ENCODE measurements around the gene USH2A.

USH2A gene

DNA sequence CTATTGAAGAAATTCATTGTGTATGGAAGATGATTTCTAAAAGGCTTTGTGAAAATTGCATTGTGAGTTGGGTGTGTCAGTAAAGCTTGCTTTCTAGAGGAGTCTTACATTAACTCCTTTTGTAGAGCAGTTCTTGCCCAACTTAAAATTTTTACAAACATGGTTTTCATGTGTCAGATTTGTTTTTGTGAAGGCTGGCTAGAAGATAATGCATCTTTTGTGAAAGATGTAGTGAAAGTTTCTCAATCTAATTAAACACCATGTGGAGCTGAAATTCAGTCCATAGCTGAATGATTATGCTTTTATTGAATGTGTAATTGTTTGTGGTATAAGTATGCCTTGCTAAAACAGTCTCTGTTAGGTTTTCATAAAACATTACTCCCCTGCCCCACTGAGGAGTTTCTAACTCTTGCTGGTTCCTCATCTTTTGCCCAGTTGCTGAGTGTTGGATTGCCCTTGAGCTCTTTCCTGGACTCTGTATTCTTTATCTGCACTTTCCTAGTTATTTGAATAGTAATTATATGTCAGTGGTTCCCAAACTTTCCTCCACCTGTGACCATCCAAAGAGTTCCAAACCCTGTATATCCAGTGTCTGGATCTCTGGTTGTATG lies 818.1 kb downstream of the USH2A start:
- H3K27me3 Mint-ChIP-seq: no peaks in the 10 kb centered on the region
- no peak for DNase-seq
- H3K4me1 Mint-ChIP-seq (ENCODE audit: low read depth): no peaks in the 10 kb centered on the region
- peaks cover 3% of the 10 kb centered on the region for H3K36me3 Mint-ChIP-seq (ENCODE audit: low read depth)
- no peak overlapping the region for H3K4me3 Mint-ChIP-seq
- no peak overlapping the region for H3K27ac Mint-ChIP-seq
- no peaks in the 10 kb centered on the region for H3K9me3 Mint-ChIP-seq

DNA sequence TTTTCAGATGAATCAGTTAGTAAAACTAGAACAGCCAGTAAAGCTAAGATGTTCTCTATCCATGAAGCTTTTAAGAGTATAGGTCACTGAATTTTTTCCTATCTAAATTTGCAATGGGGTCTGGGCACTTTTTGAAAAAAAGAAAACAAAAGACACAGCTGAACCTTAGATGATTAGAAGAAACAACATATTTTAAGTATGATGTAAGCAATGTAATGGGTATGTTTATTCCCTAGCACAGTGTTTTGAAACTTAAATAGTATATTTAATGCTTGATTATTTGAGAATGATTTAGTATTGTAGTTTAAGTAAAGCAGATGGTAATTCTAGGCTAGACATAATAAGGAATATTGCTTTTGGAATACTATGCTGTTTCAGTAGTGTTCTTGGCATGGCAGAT lies 819.9 kb downstream of the USH2A start:
- no peak overlapping the region for H3K27ac Mint-ChIP-seq
- H3K9me3 Mint-ChIP-seq: no peaks in the 10 kb centered on the region

DNA sequence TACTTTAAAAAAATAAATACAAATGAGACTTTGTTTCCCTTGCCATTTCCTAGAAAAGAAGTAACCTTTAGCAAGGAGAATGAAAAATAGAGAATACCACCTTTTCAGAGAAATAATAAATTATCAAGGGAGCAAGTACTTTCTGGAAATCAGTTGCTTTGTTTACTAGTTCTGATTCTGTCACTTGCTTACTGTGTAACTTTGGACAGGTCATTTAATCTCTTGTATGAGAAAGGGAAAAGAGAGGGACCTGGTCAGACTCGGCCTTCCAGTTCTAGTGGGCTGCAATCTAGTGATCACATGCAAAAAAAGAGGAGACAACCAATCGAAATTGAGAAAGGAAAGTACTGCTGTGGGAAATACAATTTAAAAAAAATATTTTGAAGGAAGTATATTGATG lies 822.0 kb downstream of the USH2A start:
- no peaks in the 10 kb centered on the region for H3K4me1 Mint-ChIP-seq (ENCODE audit: low read depth)
- H3K27me3 Mint-ChIP-seq: no peaks in the 10 kb centered on the region
- no peak overlapping the region for H3K4me3 Mint-ChIP-seq
- H3K27ac Mint-ChIP-seq: no peak overlapping the region
- no peaks in the 10 kb centered on the region for H3K9me3 Mint-ChIP-seq
- peaks cover 3% of the 10 kb centered on the region for H3K36me3 Mint-ChIP-seq (ENCODE audit: low read depth)
- DNase-seq: no peak

More for the DNA sequence above, 819.9 kb downstream of the USH2A start:
- no peak for DNase-seq
- H3K27me3 Mint-ChIP-seq: no peaks in the 10 kb centered on the region
- peaks cover 3% of the 10 kb centered on the region for H3K36me3 Mint-ChIP-seq (ENCODE audit: low read depth)
- H3K4me3 Mint-ChIP-seq: no peak overlapping the region
- no peaks in the 10 kb centered on the region for H3K4me1 Mint-ChIP-seq (ENCODE audit: low read depth)

DNA sequence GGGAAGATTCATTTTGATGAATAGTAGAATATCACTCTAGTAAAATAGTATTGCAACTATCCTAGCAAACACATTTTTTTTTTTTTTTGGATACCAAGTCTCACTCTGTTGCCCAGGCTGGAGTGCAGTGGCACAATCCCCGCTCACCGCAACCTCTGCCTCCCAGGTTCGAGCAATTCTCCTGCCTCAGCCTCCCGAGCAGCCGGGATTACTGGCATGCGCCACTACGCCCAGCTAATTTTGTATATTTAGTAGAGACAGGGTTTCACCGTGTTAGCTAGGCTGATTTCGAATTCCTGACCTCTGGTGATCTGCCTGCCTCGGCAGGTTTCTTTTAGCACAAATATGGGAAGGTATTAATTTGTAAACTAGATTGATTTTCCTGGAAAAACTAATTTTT lies 822.4 kb downstream of the USH2A start:
- Mint-ChIP-seq H3K9me3 (no peaks in the 10 kb centered on the region), H3K27me3 (no peaks in the 10 kb centered on the region), H3K36me3 (ENCODE audit: low read depth) (peaks cover 3% of the 10 kb centered on the region), H3K27ac (no peak overlapping the region), H3K4me1 (ENCODE audit: low read depth) (no peaks in the 10 kb centered on the region), H3K4me3 (no peak overlapping the region)
- DNase-seq: no peak

DNA sequence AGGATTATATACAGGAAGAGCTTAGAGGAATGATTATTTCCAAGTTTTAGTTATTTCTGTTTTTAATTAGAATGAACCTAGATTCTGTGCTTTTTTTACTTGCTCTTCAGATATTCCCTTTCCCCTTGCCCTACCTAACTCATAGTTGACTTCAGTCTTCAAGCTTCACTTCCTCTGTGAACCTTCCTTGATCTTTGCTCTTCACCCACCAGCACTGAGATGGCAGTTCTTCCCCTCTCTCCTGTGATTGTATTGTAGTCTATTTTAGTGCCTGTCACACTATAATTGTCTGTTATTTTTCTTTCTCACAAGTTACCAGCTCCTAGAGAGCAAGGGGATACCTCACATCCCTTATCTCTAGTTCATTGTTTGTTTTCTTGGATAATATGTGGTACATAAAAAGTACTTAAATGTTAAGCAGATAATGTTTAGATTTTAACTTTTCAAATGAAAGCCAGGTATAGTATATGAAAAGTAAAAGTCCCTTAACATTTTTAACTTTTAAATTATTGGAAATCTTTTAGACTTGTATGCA lies 822.9 kb downstream of the USH2A start:
- Mint-ChIP-seq H3K4me1 (ENCODE audit: low read depth) (no peaks in the 10 kb centered on the region), H3K27me3 (no peaks in the 10 kb centered on the region)
- DNase-seq: no peak

DNA sequence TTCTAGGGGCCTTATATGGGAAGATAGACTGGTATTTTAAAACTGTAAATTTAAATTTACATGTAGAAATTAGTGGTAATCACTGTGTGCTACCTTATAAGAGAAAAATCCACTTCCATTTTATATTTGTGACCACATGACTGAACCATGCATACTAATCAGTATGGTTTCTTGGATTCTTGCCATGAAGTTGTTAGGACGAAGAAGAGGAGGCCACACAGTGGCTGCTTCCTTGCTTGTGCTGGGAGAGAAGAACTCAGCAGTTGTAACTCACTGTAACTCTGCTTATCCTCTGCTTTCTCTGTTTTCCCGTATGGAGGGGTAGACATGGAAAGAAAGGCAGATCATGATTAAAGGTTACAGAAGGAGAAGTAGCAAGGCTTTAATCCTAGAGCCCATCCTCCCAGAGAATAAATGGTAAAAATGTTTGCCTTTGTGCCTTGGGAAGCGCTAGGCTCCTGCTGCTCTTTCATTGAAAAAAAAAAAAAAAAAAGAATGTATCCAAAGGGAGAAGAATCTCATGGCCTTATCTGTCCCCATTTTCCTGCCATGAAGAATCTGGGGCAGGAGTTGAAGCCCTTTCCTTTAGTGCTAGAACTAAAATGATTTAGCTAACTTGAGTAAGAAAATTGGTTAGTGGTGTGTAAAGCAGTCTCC lies 823.7 kb downstream of the USH2A start:
- Mint-ChIP-seq H3K4me1 (ENCODE audit: low read depth) (no peaks in the 10 kb centered on the region), H3K9me3 (no peaks in the 10 kb centered on the region), H3K4me3 (no peak overlapping the region), H3K36me3 (ENCODE audit: low read depth) (peaks cover 3% of the 10 kb centered on the region), H3K27ac (no peak overlapping the region), H3K27me3 (no peaks in the 10 kb centered on the region)
- DNase-seq: no peak

More for the DNA sequence above, 822.9 kb downstream of the USH2A start:
- Mint-ChIP-seq H3K36me3 (ENCODE audit: low read depth) (peaks cover 3% of the 10 kb centered on the region), H3K9me3 (no peaks in the 10 kb centered on the region), H3K27ac (no peak overlapping the region), H3K4me3 (no peak overlapping the region)

DNA sequence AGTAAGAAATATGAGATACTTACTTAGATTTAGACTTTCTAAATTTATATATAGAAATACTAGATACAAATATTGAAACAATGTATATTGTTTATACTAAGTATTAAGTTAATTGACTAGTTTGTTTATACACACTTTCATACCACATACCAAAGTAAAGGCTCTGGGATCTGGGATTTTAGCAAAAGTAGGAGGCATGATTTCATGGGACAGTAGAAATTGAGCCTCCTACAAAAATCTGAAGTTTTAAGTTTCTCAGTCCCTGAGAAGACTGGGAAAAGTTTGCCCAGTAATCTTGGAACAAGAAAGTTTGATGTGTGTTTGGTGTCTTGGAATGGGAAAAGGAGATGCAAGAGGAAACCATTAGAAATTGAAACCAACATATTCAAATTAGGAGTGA lies 825.3 kb downstream of the USH2A start:
- Mint-ChIP-seq H3K36me3 (ENCODE audit: low read depth) (no peaks in the 10 kb centered on the region), H3K27ac (no peak overlapping the region), H3K4me1 (ENCODE audit: low read depth) (no peaks in the 10 kb centered on the region), H3K4me3 (no peak overlapping the region), H3K9me3 (no peaks in the 10 kb centered on the region), H3K27me3 (no peaks in the 10 kb centered on the region)
- DNase-seq: no peak

DNA sequence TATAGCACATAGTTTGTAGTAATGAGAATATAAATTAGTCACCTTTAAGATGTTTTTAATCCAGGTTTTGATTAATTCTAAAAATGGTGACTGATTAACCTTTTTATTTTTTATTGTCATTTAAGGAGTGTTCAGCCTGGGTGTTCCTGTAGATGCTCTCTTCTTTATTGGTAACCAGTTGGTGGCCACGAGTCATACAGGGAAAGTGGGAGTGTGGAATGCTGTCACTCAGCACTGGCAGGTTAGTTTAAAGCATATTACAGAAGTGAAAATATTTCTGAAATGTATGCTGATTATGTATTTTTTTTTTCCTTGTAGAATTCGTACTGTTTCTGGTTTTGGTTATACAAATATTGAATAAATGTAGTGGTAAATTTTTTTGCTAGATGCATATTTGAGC lies 828.0 kb downstream of the USH2A start:
- H3K27ac Mint-ChIP-seq: no peak overlapping the region
- H3K9me3 Mint-ChIP-seq: no peaks in the 10 kb centered on the region
- DNase-seq: no peak
- no peaks in the 10 kb centered on the region for H3K4me1 Mint-ChIP-seq (ENCODE audit: low read depth)
- no peak overlapping the region for H3K4me3 Mint-ChIP-seq
- H3K27me3 Mint-ChIP-seq: no peaks in the 10 kb centered on the region
- no peaks in the 10 kb centered on the region for H3K36me3 Mint-ChIP-seq (ENCODE audit: low read depth)

DNA sequence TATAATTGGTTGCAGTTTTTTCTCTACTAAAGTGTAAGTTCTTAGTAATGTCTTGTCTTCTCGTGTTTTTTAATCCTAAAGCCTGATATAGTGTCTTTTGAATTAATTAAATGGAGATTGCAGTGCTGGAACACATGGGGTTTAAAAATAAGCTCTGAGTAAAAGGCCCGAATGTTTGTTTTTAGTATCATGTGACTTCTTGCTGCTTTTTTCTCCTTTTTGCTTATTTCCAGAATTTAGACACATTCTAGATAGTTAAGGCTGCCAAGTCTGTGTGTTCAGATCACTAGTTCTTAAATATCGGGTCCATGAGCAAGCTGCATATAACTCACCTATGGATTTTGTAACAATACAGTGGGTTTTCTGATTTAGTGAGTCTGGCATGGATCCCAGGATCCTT lies 828.6 kb downstream of the USH2A start:
- DNase-seq: no peak
- no peak overlapping the region for H3K4me3 Mint-ChIP-seq
- no peaks in the 10 kb centered on the region for H3K27me3 Mint-ChIP-seq
- no peaks in the 10 kb centered on the region for H3K4me1 Mint-ChIP-seq (ENCODE audit: low read depth)
- H3K9me3 Mint-ChIP-seq: no peaks in the 10 kb centered on the region
- H3K36me3 Mint-ChIP-seq (ENCODE audit: low read depth): no peaks in the 10 kb centered on the region
- H3K27ac Mint-ChIP-seq: no peak overlapping the region

DNA sequence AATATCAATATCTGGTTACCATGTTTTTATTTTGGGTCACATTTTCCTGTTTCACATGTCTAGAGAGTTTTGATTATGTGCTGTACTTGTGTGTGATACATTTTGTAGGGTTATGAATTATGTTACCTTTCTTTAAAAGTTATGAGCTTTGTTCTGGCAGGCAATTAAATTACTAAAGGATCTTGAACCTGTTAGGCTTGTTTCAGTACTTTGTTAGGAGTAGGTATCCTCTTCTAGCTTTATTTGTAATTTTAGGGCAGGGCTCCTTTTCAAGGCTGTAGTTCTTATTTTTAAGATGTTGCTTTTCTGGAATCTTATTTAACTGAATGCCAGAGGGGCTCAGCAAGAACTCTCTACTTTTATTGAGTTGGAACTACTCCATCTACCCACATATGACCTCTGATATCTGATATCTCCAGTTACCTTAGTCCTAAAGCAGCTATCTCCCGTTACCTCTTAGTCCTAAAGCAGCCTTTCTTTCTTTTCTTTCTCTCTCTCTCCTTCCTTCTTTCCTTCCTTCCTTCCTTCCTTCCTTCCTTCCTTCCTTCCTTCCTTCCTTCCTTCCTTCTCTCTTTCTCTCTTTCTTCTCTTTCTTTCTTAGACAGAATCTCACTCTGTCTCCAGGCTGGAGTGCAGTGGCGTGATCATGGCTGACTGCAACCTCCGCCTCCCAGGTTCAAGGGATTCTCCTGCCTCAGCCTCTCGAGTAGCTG lies 832.3 kb downstream of the USH2A start:
- Mint-ChIP-seq H3K27me3 (no peaks in the 10 kb centered on the region), H3K4me1 (ENCODE audit: low read depth) (no peaks in the 10 kb centered on the region), H3K9me3 (no peaks in the 10 kb centered on the region), H3K27ac (no peak overlapping the region), H3K4me3 (no peak overlapping the region), H3K36me3 (ENCODE audit: low read depth) (peaks cover 4% of the 10 kb centered on the region)
- DNase-seq: no peak

DNA sequence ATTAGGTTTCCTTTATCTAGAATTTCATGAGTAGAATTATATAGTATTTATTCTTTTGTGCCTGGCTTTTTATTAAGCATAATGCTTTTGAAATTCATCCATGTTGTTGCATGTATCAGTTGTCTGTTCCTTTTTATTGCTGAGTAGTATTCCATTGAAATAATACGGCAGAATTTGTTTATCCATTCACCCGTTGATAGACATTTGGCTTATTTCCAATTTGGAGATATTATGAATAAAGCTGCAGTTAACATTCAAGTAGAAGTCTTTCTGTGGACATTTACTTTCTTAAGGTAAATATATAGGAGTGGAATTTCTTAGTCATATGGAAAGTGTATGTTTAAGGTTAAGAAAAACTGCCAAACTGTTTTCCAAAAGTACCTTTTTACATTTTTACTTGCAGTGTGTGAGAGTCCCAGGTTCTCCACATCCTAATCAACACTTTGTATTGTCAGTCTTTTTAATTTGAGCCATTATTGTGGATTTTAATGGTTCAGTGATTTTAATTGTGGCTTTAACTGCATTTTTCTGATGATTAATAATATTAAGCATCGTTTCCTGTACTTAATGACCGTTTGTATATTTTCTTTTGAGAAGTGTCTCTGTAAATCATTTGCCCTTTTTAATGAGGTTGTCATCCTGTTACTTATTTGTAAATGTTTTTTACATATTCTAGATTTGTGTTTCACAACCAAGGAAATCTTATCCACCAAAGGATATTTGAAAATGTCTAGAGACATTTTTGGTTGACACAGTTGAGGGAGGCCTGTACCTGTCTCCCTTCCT lies 833.4 kb downstream of the USH2A start:
- Mint-ChIP-seq H3K9me3 (peaks cover 4% of the 10 kb centered on the region), H3K36me3 (ENCODE audit: low read depth) (peaks cover 7% of the 10 kb centered on the region), H3K4me3 (no peak overlapping the region), H3K27ac (no peak overlapping the region), H3K27me3 (no peaks in the 10 kb centered on the region), H3K4me1 (ENCODE audit: low read depth) (no peaks in the 10 kb centered on the region)
- no peak for DNase-seq

DNA sequence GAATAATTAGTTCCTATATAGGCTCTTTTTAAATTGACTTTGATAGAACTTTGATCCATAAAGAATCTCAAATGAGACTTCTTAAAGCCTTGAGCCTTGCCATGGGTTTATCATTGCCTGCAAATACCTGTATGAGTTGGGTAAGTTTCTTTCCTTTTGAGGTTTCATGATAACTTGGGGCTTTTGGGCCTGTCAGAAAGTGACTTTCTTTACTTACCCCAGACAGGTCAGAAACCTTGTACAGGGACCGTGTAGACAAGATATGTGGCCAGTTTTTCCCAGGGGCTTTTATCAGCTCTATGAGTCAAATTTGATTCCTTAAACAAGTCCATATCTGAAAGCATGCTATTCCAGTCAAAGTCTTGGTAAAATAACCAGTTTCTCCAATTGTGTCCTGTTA lies 838.9 kb downstream of the USH2A start:
- peaks cover 7% of the 10 kb centered on the region for H3K9me3 Mint-ChIP-seq

DNA sequence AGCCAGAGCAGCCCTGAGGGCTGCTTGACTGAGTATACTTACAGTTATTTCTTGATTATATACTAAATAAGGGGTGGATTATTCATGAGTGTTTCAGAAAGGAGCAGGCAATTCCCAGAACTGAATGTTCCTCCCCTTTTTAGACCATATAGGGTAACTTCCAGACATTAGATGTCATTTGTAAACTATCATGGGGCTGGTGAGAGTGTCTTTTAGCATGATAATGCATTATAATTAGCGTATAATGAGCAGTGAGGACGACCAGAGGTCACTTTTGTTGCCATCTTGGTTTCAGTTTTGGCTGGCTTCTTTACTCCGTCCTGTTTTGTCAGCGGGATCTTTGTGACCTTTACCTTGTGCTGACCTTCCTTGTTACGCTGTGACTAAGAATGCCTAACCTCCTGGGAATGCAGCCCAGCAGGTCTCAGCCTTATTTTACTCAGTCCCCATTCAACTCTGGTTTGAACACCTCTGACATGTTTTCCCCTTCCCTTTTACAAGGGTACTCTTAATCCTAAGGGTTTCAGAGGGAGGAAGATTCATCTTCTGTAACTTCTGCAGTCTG lies 840.0 kb downstream of the USH2A start:
- DNase-seq: no peak
- Mint-ChIP-seq H3K4me1 (ENCODE audit: low read depth) (no peaks in the 10 kb centered on the region), H3K36me3 (ENCODE audit: low read depth) (peaks cover 22% of the 10 kb centered on the region), H3K9me3 (peaks cover 7% of the 10 kb centered on the region), H3K4me3 (no peak overlapping the region), H3K27me3 (no peaks in the 10 kb centered on the region), H3K27ac (no peak overlapping the region)

More for the DNA sequence above, 838.9 kb downstream of the USH2A start:
- Mint-ChIP-seq H3K36me3 (ENCODE audit: low read depth) (peaks cover 18% of the 10 kb centered on the region), H3K27ac (no peak overlapping the region), H3K4me3 (no peak overlapping the region), H3K4me1 (ENCODE audit: low read depth) (no peaks in the 10 kb centered on the region), H3K27me3 (no peaks in the 10 kb centered on the region)
- DNase-seq: no peak

DNA sequence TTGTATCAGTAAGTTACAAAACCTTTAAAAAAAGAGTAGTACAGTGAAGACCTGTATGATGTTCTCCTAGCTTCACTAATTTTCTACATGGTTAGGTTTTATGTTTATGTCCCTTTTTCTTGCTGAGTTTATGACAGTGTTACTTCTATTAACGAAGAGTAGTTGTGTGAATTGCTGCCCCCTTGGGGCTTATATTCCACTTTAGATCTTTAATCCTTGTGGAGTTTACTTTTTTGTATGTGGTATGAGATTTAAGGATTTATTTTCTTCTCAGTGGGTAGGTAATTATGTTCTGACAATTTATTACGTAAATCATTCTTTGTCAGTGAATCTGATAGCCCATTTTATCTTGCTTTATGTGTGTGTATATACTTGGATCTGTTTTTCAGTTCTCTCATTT lies 841.4 kb downstream of the USH2A start:
- Mint-ChIP-seq H3K9me3 (peaks cover 7% of the 10 kb centered on the region), H3K4me3 (no peak overlapping the region), H3K4me1 (ENCODE audit: low read depth) (no peaks in the 10 kb centered on the region), H3K36me3 (ENCODE audit: low read depth) (peaks cover 23% of the 10 kb centered on the region), H3K27me3 (no peaks in the 10 kb centered on the region), H3K27ac (no peak overlapping the region)
- DNase-seq: no peak
